ENCODE data around the gene SLC4A7.
"Not testable (repeated sequence)": the region's sequence is repeated elsewhere in the genome, so short reads cannot be mapped to it uniquely, and the experiment has no call there.

SLC4A7 gene

DNA sequence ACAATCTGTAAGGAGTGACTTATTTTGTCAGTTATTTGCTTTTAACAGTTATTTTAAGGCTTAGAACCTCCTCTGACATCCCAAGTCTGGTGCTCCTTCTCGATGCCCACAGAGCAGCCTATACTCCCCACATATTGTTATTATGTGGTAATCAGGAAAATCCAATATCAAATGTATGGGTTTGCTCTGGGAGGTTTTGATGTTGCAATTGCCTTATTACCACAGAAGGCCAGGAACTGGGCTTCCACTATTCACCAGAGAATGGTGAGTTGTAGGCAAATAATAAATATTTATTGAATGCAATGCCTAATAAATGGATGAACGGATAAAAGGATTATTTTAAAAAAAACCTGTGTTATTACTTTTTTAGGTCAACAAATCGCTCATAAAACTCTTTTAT is 127.2 kb downstream of the SLC4A7 start:
- no peak for DNase-seq

DNA sequence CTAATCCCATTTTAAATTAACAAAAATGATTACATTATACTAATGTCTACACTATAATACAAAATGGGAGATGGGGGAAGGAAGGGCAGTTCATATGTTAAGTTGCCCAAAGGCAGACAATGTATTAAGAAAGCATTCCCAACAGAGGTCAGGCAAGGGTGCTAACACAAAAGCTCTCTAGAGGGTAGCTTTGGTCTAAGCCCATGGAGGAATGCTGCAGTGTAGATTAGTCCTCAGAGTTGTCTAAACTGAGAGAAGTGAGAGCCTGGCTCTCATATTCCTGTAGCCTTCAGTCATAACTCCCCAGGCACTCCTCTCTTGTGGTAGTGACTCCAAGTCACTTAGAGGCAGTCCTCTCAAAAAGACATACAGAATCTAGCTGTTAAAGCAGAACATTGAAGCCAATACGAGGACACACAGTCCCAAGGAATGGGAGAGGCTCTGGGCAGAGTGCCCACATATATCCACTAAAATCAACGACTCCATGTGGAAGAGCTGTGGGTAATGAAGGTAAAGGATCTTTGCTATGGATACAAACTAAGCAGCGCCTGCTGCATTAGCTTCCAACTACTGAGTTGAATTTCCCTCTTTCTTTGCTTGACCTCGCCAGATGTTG is 129.5 kb downstream of the SLC4A7 start:
- DNase-seq: no peak

DNA sequence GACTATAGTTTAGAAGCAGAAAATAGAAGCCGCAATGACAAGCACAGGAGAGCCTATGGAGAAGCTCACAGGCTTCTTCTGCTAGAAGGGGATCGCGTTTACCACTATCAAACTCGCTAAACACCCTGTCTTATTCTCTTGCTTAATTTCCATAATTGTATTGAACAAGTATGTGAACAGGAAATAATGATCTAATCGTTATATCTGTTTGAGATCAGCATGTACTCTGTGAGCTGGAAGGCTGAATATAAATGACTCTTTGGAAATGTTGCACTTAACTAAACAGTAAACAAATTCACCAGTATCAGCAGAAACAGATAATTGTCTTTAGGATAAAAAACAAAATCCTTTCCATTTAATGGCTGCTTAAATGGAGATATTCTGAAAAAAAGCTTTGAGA is 130.0 kb downstream of the SLC4A7 start:
- no peak for DNase-seq

- no peak for DNase-seq
Measured at GRCh38 chr3:27353221-27353620, 131.0 kb downstream of the SLC4A7 start.

DNA sequence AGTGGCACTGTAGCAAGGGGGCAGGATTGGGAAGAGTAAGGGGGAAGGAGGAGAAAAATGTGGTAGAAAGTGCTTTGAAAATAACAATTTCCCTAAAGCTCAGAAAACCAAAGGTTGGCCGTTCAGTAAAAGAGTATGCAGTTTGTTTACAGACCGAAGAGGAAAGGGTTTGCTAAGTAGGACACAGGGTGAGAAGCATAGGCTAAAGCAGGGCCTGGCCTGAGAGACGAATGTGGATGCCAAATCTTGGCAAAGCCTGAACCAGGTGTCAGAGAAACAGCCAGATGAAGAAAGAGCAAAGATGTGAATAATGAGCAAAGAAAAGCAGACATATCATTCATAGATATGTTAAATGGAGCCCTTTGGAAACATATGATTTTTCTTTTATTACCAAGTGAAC is 132.1 kb downstream of the SLC4A7 start:
- DNase-seq: no peak

- DNase-seq: no peak
Measured at GRCh38 chr3:27349832-27350231, 134.4 kb downstream of the SLC4A7 start.

DNA sequence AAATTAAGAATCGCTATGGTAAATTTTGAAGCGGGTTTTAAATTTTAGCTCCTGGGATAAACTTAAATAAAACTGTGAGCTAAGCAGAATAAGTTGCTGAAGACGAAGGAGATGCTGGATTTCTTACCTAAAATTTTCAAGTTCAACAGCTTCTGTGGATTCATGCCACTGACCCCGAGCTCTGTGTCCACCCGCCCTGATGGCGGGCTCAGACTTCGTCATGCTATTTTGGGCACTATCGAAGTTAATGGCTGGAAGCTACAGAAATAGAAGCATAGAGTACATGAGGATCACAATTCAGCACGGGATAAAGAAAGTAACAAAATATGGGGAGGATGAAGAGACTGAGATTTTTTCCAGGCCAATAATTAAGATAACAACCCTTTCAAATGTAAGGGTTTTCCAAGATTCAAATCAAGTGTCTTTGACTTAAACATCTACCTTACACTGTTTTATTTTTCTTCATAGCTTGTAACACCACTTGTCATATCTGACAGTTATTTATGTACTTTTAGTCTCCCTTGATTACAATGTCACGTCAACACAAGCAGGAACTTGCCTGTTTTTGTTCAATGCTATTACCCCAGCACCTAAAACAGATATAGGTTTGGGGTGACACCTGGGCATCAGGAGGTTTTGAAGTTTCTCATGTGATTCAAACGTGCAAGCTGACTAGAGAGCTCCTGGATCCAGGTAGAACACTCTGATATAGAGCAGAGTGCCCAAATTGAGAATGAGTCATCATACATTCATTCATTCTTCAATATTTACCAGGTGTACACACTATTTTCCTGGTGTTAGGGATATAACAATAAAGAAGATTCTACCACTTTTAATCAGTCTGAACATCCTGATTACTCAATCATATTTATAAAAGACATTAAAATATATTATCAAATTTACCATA is 138.0 kb downstream of the SLC4A7 start:
- DNase-seq: no peak

GRCh38 chr3:27345493-27345892 is 138.7 kb downstream of the SLC4A7 start:
- DNase-seq: no peak

DNA sequence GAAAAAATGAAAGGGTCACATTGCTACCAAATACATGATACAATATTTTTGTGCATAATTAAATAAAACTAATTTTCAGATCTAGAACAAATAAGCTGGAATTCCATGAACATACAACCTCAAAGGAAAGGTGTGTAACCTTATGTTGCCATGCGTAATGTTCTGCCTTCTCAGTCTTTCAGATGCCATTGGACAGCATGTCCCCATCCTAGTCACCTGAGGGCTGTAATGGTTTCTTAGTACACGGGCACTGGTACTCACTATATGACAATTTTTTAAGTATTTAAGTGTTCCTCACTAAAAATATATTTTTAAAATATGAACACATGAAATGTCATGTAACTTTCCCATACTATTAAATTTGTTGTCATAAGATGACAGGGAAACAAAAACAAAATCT is 139.1 kb downstream of the SLC4A7 start:
- no peak for DNase-seq

GRCh38 chr3:27344192-27344591 is 140.0 kb downstream of the SLC4A7 start:
- DNase-seq: no peak

- DNase-seq: no peak
Measured at GRCh38 chr3:27342267-27342666, 141.9 kb downstream of the SLC4A7 start.

DNA sequence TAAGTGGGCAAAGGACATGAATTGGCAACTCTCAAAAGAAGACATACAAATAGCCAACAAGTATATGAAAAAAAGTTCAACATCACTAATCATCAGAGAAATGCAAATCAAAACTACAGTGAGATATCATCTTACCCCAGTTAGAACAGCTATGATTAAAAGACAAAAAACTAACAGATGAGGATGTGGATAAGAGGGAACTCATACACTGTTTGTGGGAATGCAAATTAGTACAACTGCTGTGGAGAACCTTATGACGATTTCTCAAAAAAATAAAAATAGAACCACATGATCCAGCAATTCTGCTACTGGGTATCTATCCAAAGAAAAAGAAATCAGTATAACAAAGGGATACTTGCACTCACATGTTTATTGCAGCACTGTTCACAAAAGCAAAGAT is 143.7 kb downstream of the SLC4A7 start:
- no peak for DNase-seq

DNA sequence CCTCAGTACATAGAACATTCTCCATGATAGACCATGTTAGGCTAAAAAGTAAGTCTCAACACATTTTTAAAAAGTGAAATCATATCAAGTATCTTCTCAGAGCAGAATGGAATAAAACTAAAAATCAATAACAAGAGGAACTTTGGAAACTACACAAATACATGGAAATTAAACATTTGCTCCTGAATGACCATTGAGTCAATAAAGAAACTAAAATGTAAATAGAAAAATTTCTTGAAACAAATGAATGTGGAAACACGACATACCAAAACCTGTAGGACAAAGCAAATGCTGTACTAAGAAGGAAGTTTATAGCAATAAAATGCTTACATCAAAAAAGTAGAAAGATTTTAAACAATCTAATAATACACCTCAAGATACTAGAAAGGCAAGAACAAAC is 148.6 kb downstream of the SLC4A7 start:
- DNase-seq: no peak

GRCh38 chr3:27333843-27334242 is 150.3 kb downstream of the SLC4A7 start:
- no peak for DNase-seq

DNA sequence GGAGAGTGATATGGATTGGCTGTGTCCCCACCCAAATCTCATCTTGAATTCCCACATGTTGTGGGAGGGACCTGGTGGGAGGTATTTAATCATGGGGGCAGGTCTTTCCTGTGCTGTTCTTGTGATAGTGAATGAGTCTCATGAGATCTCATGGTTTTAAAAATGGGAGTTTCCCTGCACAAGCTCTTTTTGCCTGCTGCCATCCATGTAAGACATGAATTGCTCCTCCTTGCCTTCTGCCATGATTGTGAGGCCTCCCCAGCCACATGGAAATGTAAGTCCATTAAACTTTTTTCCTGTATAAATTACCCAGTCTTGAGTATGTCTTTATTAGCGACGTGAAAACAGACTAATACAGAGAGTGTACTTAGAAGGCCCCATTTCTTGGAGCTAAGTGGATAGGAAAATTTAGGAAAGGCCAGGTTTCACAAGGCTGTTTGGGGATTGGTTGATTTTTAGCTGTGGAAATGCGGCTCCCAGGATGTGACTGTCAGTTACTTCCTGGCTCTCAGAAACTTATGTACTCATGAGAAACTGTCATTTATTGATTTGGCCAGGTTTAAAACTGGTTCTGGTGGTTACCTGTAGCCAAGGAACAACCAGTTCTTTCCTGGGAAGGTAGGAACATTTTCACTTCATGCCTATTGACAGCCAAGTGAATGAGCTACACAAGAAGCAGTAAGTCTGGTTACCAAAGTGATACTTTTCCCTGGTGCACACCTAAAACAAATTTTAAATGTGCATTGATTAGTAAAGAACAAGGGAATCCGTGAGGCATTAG is 155.0 kb downstream of the SLC4A7 start:
- not testable (repeated sequence) for DNase-seq

DNA sequence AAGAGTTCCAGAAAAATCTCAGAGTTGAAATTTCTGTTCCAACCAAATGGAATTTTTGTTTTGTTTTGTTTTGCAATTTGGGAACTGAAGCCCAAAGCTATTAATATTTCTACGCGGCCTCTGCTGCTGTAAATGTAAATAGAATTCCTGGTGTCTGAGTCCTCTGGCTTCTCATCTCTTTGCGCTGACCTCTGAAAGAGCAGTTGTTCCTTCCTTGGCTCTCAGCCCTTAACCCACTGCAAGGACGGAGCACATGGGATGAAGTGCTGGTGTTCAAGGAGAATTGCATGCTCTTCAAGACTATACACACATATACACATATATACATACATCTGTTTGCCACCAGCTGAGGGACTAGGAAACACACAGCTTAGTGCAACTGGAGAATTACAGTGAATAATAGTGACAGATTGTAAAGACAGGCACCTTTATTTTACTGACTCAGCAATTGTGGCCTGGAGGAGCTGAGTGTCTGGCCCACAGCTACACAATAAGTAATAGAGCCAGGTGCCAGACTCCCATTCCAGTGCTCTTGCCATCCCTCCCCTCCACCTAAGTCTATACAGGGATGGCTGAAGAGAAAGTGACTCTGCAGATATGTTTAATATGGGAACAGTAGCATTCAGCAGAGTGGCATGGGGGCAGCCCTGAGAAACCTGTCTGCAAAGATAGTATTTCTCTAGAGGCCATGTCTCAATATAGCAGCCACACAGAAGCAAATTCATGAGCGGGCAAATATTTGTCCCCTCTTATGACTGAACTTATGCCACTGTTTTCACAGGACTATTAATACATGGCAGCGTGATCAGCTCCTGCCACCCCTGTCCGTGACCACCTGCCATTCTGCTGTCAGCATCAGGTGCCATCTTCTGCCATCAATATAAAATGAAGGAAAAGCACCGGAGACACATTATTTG is 157.3 kb downstream of the SLC4A7 start:
- no peak for DNase-seq

GRCh38 chr3:27326202-27326601 is 158.0 kb downstream of the SLC4A7 start:
- DNase-seq: no peak

- DNase-seq: no peak
Measured at GRCh38 chr3:27325419-27325818, 158.8 kb downstream of the SLC4A7 start.

DNA sequence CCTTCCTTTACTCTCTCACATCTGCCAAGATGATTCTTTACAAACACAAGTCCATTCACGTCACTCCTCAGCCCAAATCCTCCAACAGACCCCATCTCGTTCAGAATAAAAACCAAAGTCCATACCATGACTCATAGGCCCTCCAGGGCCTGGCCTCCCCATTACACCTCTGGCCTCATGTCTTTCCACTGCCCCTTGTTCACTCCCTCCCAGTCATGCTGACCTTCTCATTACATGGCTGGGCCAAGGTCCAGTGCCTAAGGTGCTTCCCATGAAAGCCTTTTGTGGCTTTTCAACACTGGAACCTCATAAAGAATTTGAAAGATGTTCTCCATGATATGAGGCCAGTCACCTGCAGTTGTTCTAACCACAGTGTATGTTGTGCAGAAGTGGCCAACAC is 159.5 kb downstream of the SLC4A7 start:
- DNase-seq: no peak

GRCh38 chr3:27323087-27323570 is 161.1 kb downstream of the SLC4A7 start:
- no peak for DNase-seq
